HG03135 (cell line): ENCODE measurements around the gene IFT22.
"Not testable (repeated sequence)": the region's sequence is repeated elsewhere in the genome, so short reads cannot be mapped to it uniquely, and the experiment has no call there.

ENCODE experiments used
- ATAC-seq: cut with Tn5 transposase; IDR thresholded peaks from one replicate; pipeline ENCODE4 v1.9.1; 2021; ENCODE audit warnings: mild to moderate bottlenecking, moderate library complexity; ENCODE audit not compliant: unreplicated experiment

The IFT22 gene

GRCh38 chr7:101280912-101281311 is 40.7 kb downstream of the IFT22 start:
- ATAC-seq = not testable (repeated sequence)

GRCh38 chr7:101278461-101279292 is 42.9 kb downstream of the IFT22 start:
- no peak for ATAC-seq

- no peak for ATAC-seq
Measured at GRCh38 chr7:101277155-101277554, 44.5 kb downstream of the IFT22 start.

GRCh38 chr7:101273206-101273605 is 48.4 kb downstream of the IFT22 start:
- no peak for ATAC-seq

- no peak for ATAC-seq
Measured at GRCh38 chr7:101271021-101271420, 50.6 kb downstream of the IFT22 start.

- no peak for ATAC-seq
Measured at GRCh38 chr7:101269664-101270063, 51.9 kb downstream of the IFT22 start.

- ATAC-seq = no peak
Measured at GRCh38 chr7:101265622-101266516, 55.7 kb downstream of the IFT22 start.

GRCh38 chr7:101264102-101264706 is 57.4 kb downstream of the IFT22 start:
- not testable (repeated sequence) for ATAC-seq
